ENCODE results near the gene SH3TC2.

DNA sequence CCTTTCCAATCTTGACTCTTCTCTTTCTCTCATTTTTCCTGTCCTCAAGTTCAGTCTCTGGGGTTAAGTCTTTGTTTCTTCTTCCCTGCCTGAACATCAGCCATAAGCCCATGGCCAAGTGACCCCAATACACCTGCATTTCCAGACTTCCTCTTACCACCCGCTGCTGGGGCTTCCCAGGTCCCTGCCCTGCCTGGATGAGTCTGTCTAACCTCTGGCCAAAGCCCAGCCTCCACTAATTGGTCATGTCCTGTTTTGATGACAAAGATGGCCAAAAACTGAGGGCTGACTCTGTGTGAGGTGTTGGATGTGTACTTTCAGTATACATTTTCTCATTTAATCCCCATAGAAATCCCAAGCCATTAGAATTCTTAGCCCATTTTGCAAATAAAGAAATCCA, 47.3 kb downstream of the SH3TC2 start:
- no peak for TF ChIP-seq FOXM1 (IDR thresholded peaks at IDR 0.05; ENCODE audit: borderline replicate concordance)
- TF ChIP-seq FOXK2 (IDR thresholded peaks at IDR 0.05): no peak
- no peak for TF ChIP-seq SP1 (IDR thresholded peaks at IDR 0.05)
- TF ChIP-seq TARDBP (IDR thresholded peaks at IDR 0.05): no peak
- TF ChIP-seq LEF1 (IDR thresholded peaks at IDR 0.05; ENCODE audit: borderline replicate concordance): no peak

All from HEK293T (cell line).